ENCODE data around the gene PREX1. TPM values are rescaled to one million over a fixed set of nuclear protein-coding genes. Genes with fewer than 3 reads are reported as not detected.

The PREX1 gene
- total and polyA plus RNA-seq, 2 experiments from 2014 or later, result 2.4 to 10.3 TPM

DNA sequence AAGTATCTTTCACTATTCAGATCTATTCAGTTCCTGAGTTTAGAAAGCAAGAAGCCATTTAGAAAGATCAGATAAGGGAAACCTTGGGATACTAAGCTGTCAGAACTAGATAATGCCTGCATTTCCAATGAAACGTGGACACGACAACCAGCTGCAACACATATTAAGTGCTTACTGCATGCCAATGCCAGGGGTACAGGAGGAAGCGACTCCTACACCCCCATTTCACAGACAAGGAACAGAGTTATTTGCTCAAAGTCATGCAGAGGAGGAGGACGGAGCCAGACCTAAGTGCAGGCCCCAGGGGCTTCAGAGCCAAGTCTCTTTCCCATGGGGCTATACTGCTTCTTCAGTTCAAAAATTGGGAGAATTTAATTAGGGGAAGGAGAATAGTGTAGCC lies 62.4 kb downstream of the PREX1 start:
- Mint-ChIP-seq H3K27me3 (ENCODE audit: insufficient read depth, low read depth, poor library complexity) (peaks cover 11% of the 10 kb centered on the region), H3K27ac (no peak overlapping the region), H3K9me3 (peaks cover 33% of the 10 kb centered on the region), H3K4me1 (peaks cover 26% of the 10 kb centered on the region), H3K4me3 (no peak overlapping the region), H3K36me3 (ENCODE audit: low read depth) (peaks cover 19% of the 10 kb centered on the region)
- no peaks in the 10 kb centered on the region for H3K79me2 ChIP-seq (replicated peaks; ENCODE audit: insufficient read depth)
- H3K4me1 ChIP-seq (ENCODE audit: insufficient read depth), result peaks cover 9% of the 10 kb centered on the region
- no peaks in the 10 kb centered on the region for H4K20me1 ChIP-seq (replicated peaks; ENCODE audit: insufficient read depth)
- no peak for DNase-seq (ENCODE audit: low spot score)
- H3K4me3 ChIP-seq, result no peak overlapping the region
- no peak overlapping the region for H2AFZ ChIP-seq
- TF ChIP-seq EZH2phosphoT487 (IDR thresholded peaks at IDR 0.05; ENCODE audit: unreplicated experiment) (no peak), ZNF114 (CRISPR knock-in tag; IDR thresholded peaks at IDR 0.05) (no peak), EZH2 (IDR thresholded peaks at IDR 0.05; ENCODE audit: low read depth, unreplicated experiment) (no peak), CREB1 (CRISPR knock-in tag; IDR thresholded peaks at IDR 0.05; ENCODE audit: low read depth) (no peak), CTCF (conservative IDR thresholded peaks at IDR 0.05; ENCODE audit: low read depth in 2 of 2) (no peak), ETS1 (IDR thresholded peaks at IDR 0.05) (no peak), JUNB (IDR thresholded peaks at IDR 0.05; ENCODE audit: unreplicated experiment) (no peak), POLR2AphosphoS5 (IDR thresholded peaks at IDR 0.05; ENCODE audit: low read depth) (no peak), STAT1 (IDR thresholded peaks at IDR 0.05; ENCODE audit: unreplicated experiment) (no peak), ZNF331 (CRISPR knock-in tag; IDR thresholded peaks at IDR 0.05; ENCODE audit: low read depth) (no peak)
- TF ChIP-seq, protein P1, sequence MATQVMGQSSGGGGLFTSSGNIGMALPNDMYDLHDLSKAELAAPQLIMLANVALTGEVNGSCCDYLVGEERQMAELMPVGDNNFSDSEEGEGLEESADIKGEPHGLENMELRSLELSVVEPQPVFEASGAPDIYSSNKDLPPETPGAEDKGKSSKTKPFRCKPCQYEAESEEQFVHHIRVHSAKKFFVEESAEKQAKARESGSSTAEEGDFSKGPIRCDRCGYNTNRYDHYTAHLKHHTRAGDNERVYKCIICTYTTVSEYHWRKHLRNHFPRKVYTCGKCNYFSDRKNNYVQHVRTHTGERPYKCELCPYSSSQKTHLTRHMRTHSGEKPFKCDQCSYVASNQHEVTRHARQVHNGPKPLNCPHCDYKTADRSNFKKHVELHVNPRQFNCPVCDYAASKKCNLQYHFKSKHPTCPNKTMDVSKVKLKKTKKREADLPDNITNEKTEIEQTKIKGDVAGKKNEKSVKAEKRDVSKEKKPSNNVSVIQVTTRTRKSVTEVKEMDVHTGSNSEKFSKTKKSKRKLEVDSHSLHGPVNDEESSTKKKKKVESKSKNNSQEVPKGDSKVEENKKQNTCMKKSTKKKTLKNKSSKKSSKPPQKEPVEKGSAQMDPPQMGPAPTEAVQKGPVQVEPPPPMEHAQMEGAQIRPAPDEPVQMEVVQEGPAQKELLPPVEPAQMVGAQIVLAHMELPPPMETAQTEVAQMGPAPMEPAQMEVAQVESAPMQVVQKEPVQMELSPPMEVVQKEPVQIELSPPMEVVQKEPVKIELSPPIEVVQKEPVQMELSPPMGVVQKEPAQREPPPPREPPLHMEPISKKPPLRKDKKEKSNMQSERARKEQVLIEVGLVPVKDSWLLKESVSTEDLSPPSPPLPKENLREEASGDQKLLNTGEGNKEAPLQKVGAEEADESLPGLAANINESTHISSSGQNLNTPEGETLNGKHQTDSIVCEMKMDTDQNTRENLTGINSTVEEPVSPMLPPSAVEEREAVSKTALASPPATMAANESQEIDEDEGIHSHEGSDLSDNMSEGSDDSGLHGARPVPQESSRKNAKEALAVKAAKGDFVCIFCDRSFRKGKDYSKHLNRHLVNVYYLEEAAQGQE (IDR thresholded peaks at IDR 0.05; ENCODE audit: unreplicated experiment), result no peak
- TF ChIP-seq, protein P2, sequence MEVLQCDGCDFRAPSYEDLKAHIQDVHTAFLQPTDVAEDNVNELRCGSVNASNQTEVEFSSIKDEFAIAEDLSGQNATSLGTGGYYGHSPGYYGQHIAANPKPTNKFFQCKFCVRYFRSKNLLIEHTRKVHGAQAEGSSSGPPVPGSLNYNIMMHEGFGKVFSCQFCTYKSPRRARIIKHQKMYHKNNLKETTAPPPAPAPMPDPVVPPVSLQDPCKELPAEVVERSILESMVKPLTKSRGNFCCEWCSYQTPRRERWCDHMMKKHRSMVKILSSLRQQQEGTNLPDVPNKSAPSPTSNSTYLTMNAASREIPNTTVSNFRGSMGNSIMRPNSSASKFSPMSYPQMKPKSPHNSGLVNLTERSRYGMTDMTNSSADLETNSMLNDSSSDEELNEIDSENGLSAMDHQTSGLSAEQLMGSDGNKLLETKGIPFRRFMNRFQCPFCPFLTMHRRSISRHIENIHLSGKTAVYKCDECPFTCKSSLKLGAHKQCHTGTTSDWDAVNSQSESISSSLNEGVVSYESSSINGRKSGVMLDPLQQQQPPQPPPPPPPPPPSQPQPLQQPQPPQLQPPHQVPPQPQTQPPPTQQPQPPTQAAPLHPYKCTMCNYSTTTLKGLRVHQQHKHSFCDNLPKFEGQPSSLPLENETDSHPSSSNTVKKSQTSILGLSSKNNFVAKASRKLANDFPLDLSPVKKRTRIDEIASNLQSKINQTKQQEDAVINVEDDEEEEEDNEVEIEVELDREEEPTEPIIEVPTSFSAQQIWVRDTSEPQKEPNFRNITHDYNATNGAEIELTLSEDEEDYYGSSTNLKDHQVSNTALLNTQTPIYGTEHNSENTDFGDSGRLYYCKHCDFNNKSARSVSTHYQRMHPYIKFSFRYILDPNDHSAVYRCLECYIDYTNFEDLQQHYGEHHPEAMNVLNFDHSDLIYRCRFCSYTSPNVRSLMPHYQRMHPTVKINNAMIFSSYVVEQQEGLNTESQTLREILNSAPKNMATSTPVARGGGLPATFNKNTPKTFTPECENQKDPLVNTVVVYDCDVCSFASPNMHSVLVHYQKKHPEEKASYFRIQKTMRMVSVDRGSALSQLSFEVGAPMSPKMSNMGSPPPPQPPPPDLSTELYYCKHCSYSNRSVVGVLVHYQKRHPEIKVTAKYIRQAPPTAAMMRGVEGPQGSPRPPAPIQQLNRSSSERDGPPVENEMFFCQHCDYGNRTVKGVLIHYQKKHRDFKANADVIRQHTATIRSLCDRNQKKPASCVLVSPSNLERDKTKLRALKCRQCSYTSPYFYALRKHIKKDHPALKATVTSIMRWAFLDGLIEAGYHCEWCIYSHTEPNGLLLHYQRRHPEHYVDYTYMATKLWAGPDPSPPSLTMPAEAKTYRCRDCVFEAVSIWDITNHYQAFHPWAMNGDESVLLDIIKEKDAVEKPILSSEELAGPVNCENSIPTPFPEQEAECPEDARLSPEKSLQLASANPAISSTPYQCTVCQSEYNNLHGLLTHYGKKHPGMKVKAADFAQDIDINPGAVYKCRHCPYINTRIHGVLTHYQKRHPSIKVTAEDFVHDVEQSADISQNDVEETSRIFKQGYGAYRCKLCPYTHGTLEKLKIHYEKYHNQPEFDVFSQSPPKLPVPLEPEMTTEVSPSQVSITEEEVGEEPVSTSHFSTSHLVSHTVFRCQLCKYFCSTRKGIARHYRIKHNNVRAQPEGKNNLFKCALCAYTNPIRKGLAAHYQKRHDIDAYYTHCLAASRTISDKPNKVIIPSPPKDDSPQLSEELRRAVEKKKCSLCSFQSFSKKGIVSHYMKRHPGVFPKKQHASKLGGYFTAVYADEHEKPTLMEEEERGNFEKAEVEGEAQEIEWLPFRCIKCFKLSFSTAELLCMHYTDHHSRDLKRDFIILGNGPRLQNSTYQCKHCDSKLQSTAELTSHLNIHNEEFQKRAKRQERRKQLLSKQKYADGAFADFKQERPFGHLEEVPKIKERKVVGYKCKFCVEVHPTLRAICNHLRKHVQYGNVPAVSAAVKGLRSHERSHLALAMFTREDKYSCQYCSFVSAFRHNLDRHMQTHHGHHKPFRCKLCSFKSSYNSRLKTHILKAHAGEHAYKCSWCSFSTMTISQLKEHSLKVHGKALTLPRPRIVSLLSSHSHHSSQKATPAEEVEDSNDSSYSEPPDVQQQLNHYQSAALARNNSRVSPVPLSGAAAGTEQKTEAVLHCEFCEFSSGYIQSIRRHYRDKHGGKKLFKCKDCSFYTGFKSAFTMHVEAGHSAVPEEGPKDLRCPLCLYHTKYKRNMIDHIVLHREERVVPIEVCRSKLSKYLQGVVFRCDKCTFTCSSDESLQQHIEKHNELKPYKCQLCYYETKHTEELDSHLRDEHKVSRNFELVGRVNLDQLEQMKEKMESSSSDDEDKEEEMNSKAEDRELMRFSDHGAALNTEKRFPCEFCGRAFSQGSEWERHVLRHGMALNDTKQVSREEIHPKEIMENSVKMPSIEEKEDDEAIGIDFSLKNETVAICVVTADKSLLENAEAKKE (CRISPR knock-in tag; IDR thresholded peaks at IDR 0.05), result no peak
- no peak overlapping the region for H3K4me2 ChIP-seq
- no peak for ATAC-seq
- no peaks in the 10 kb centered on the region for H3K27me3 ChIP-seq (ENCODE audit: insufficient read depth)
- H3F3A ChIP-seq (replicated peaks; ENCODE audit: low read depth), result no peaks in the 10 kb centered on the region
- no peak overlapping the region for H3K27ac ChIP-seq (ENCODE audit: low read depth)
- H3K9me2 ChIP-seq (ENCODE audit: insufficient read depth), result no peaks in the 10 kb centered on the region
- H3K36me3 ChIP-seq (ENCODE audit: insufficient read depth), result no peaks in the 10 kb centered on the region
